Stimulated activated naive CD8-positive, alpha-beta T cell treated with anti-CD3 and anti-CD28 coated beads, Interleukin-15, amount 100 ng/mL, for 72 hours (primary cell): ENCODE measurements around the gene HOXA3.

Source experiments
- ATAC-seq: fragments of 150-1000 bp; cut with Tn5 transposase; 2 replicates; pipeline ENCODE4 v1.10.0; 2021; ENCODE audit warnings: mild to moderate bottlenecking, moderate library complexity
- DNase-seq, 2 donors: peaks; one replicate each; pipeline ENCODE4 v3.0.0; 2021 to 2022
- H3K27ac Mint-ChIP-seq, 2 donors: one replicate each; pipeline ENCODE4 v1.8.0; 2022; ENCODE audit warnings: mild to moderate bottlenecking in 2 of 2, mixed read lengths in 2 of 2, moderate library complexity in 2 of 2
- H3K27me3 Mint-ChIP-seq: one replicate; pipeline ENCODE4 v1.8.0; 2022; ENCODE audit warnings: mixed read lengths
- H3K4me1 Mint-ChIP-seq: one replicate; pipeline ENCODE4 v1.8.0; 2022; ENCODE audit warnings: mild to moderate bottlenecking, mixed read lengths
- H3K4me3 Mint-ChIP-seq, 2 donors: one replicate each; pipeline ENCODE4 v1.8.0; 2022; ENCODE audit warnings: mild to moderate bottlenecking in 2 of 2, mixed read lengths in 2 of 2, moderate library complexity in 1 of 2
- H3K9me3 Mint-ChIP-seq, 2 donors: one replicate each; pipeline ENCODE4 v1.8.0; 2022; ENCODE audit warnings: mixed read lengths in 2 of 2

HOXA3 gene

DNA sequence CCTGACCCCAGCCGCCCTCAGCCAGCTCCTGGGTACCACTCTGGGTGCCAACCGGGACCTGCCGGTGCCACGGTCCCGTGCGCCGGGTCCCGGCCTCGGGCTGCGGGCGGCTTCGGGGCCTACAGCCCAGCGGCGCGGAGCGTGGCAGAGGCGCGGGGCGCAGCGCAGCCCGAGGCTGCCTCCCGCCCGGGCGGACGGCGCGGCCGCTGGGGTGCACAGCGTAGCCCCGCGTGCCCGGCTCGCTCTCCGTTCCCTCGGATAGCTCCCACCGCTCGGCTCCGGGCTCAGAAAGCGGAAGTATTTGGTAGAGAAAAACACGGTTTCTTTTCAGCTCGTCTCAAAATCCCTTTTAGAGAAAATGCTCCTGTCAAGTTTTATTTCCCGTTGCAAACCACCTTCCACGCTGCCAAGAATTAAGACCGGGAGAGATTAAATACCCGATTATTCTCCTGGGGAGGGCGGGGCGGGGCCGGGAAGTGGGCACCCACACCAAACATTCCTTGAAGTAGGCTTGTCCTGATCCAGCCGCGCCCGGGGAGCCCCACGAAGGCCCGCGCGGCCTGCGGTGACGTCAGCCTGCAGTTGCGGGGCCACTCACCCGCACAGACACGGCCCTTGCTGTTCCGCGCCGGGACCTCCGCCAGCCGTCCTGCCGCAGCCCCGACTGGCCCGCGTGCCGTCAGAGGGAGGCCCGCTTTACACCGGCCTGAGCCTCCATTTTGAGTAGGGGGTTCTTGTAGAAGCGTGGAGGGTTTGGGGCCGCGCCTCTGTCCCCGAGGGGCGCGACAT lies 40.4 kb upstream of the HOXA3 start:
- H3K4me1 Mint-ChIP-seq, result peaks cover 42% of the 10 kb centered on the region
- DNase-seq (no peak), ATAC-seq (peak; percentile 59)
- H3K4me3 Mint-ChIP-seq, result peak overlapping the region; percentile 69 to 70
- no peaks in the 10 kb centered on the region for H3K9me3 Mint-ChIP-seq
- peaks cover 97% of the 10 kb centered on the region for H3K27me3 Mint-ChIP-seq
- H3K27ac Mint-ChIP-seq, result no peak overlapping the region

DNA sequence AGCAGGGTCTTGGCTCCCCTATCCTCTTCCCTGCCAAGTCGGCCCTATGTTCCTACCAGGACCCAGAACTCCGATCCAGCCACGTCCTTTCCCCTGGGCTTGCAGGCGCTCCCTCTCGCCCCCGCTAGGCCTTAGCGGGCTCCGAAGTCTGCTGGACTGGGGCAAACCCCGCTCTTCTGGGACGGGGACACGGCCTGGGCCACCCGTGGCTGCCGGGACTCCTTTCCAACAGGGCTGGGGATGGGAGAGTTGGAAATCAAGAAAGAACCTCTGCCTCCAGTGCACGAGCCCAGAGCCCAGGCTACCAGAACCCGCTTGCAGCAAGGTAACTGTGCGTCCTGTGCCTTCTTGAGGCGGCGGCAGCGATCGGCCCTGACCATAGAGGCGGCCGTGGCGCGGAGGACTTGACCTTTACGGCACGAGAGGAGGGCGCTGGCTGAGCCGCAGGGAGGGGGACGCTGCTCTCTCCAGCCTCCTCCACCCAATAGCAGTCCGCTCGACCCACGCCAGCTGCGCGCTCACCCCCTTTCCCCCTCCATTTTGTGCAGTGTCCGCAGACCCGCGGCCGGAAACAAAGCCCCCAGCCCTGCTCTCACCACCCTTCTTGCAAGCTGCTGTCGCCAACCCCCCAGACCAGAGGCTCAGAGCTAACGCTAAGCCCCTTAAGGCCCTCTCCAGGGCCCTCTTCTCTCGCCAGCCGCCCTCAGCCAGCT lies 39.6 kb upstream of the HOXA3 start:
- Mint-ChIP-seq H3K27ac (peak overlapping the region in 1 of 2 donors; percentile 19), H3K27me3 (peaks cover 98% of the 10 kb centered on the region), H3K4me3 (peak overlapping the region; percentile 51 to 70), H3K9me3 (no peaks in the 10 kb centered on the region), H3K4me1 (peaks cover 49% of the 10 kb centered on the region)
- ATAC-seq (peak; percentile 6), DNase-seq (no peak)

DNA sequence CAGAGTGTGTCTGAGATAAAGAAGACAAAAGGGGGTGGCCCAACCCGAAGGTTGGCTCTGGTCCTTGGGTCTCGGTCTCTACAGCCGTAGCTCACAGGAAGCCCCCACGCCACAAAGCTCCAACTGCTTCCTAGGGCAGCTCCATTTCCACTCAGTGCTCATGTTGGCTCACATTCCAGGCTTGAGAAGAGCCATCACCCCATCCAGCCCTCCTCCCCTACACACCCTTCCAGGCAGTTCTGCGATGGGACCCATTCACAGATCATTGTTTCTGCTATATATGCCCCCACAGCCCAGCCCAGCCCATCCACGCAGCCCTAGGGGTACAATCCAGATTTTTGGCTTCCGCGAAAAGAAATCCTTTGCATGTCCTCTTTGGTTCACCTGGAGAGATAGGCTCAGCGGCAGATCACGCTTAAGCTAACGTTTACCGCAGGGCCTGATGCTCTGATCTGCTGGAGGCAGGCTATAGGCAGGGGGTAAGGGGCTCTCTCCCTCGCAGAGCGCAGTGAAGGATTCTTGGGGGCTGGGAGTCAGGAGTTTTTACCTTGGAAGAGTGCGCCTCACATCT lies 38.9 kb upstream of the HOXA3 start:
- peaks cover 52% of the 10 kb centered on the region for H3K4me1 Mint-ChIP-seq
- ATAC-seq (no peak), DNase-seq (no peak)
- peak overlapping the region in 1 of 2 donors; percentile 41 for H3K4me3 Mint-ChIP-seq
- H3K27me3 Mint-ChIP-seq, result peaks cover 98% of the 10 kb centered on the region
- H3K27ac Mint-ChIP-seq, result no peak overlapping the region
- H3K9me3 Mint-ChIP-seq, result no peaks in the 10 kb centered on the region

DNA sequence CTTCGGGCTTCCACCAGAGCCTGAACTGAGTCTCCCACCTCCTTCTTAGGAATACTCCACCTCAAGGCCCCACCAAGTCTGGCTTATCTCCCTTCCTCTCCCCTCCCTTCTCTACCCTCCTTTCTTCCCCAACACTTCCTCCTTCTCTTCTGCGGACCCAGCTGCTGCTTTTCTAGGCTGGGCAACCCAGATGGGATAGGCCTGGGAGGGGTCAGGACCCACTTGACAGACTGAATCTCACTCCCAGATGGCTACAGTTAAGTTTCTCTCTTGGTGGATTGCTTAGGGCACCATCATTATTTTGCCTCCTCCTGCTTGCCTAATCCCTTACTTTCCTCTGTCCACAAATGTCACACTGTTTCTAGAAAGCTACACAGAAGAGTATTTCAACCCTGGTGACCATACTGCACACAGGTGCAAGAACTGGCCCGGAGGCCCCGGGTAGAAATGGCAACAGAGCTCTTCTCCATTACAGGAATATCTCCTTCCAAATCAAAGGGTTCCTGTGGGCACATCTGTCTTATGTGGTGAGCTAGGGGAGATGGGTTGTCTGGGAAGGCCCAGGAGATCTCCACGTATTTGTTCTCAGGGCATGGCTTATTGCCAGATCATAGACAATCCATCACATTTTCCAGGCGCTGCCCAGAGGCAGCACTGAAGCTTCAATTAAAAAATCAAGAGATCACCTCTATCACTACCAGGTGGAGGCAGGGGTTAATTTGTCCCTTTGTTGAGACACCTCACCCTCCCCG lies 37.8 kb upstream of the HOXA3 start:
- H3K4me1 Mint-ChIP-seq, result peaks cover 63% of the 10 kb centered on the region
- H3K27me3 Mint-ChIP-seq, result peaks cover 98% of the 10 kb centered on the region
- no peak for ATAC-seq
- no peak overlapping the region for H3K4me3 Mint-ChIP-seq
- no peaks in the 10 kb centered on the region for H3K9me3 Mint-ChIP-seq
- peak overlapping the region in 1 of 2 donors; percentile 74 for H3K27ac Mint-ChIP-seq
- no peak for DNase-seq

DNA sequence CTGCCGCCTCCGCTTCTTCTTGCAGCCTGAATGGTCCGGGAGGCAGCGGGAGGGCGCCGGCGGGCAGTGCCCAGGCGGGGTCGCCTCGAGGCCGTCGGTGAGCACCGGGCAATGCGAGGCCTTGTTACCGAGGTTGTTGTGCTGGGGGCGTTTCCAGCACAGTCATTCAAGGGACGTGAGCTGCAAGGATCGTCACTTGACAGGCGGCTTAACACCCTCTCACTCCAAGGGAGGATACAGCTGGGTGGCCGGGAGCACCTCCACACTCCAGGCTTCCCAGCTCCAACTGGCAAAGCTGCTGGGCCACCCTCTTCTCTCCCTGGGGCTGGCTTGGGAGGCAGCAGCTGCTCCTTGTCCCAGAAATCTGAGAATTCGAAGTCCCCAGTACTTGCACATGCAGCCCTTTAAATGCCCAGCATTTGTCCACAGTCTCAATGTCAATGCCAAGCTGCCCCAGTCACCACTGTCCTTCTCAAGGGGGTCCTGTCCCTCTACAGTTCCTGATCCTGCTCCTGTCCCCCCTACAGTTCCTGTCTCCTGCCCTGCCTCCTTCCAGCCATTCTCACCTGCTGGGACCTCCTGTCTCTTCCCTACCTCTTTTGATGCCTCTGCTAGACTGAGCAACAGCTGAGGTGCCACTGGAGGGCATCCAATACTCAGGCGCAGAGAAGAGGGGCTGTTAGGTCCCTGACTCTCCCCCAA lies 37.1 kb upstream of the HOXA3 start:
- Mint-ChIP-seq H3K27me3 (peaks cover 98% of the 10 kb centered on the region), H3K4me1 (peaks cover 70% of the 10 kb centered on the region), H3K9me3 (no peaks in the 10 kb centered on the region), H3K27ac (no peak overlapping the region), H3K4me3 (peak overlapping the region; percentile 81 to 89)
- ATAC-seq (no peak), DNase-seq (no peak)

DNA sequence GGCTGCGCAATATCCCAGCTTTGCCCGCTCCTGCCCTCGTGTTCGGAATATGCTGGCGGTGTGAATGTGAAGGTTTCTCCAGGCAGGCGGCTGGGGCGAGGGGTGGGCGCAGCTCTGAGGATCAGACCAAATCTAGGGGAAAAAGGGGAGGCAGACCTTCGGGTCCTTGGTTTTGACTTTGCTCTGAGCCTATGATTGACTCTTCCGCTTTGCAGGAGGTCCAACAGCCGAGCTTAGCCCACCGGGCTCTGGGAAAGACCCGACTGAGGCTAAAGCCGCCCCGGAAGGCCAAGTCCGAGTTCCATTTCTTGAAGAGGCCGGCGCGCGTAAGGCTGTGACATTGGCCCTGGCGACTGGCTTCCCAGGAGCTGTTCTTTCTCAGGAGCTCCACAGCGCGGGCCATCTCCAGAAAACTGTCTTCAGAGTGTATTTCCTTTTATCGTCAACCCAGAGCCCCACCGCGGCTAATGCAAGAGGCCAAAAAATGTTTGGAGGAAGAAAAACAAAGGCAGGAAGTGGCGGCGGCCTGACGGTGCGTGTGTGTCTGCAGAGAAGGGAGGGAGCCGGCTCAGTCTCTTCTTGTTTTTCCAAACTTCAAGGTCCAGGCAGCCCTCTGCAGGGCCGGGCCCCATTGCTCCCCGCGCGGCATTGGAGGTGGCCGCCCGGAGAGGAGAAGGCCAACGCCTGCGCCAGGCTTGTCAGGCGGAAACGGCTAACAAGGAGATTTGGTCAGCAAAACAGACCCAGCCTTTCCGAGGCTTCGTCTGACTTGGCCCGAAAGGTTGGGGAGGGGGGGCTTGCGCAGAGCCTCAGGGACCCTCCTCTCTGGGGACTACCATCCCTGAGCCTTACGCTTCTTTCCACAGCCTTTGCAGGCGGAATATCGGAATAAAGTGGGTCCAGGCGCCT lies 36.3 kb upstream of the HOXA3 start:
- ATAC-seq, result peak; percentile 41
- H3K27me3 Mint-ChIP-seq, result peaks cover 98% of the 10 kb centered on the region
- peak in 1 of 2 donors; percentile 39 for DNase-seq
- no peaks in the 10 kb centered on the region for H3K9me3 Mint-ChIP-seq
- peaks cover 68% of the 10 kb centered on the region for H3K4me1 Mint-ChIP-seq
- peak overlapping the region in 1 of 2 donors; percentile 86 for H3K27ac Mint-ChIP-seq
- H3K4me3 Mint-ChIP-seq, result peak overlapping the region; percentile 81 to 89

DNA sequence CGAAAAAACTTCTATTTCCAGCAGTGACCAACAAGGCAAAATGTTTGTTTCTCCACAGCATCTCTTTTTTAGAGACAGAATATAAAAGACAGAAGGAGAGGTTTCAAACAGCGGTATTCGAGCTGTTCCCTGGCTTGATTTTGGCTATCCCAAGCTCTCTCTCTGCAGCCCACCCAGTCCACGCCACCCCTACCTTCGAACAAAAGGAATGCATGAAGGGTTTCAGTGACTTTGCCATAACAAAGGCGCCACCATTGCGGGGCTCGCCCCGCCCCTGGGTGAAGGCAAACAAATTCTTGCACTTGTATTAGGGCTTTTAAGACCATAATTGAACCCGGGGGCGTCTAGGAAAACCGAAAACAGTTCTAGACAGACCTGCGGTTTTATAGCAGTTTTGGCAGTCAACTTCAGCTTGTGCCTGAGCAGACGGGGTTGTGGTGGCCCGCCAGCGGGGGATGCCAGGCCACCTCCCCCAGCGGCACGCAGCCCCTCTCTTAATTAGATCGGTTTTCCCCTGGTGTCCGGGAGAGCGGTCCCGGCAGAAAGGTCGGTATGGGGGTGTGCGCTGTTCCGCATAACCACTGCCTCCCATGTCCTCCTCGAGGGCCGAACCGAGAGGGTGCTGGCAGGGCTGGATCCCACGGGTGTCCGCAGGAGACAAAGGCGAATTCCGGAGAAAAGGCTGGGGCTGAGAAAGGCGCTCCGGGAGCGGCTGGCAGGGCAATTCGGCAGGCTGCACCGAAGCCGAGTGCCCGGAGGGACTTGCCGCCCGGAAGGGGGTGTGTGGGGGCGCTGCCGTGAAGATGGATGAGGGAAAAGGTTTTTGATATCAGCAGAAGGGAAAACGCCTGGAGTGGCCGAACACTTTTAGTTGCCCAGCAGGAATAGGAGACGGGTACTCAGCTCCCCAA lies 35.3 kb upstream of the HOXA3 start:
- ATAC-seq, result no peak
- peaks cover 100% of the 10 kb centered on the region for H3K27me3 Mint-ChIP-seq
- no peaks in the 10 kb centered on the region for H3K9me3 Mint-ChIP-seq
- peak overlapping the region; percentile 81 to 89 for H3K4me3 Mint-ChIP-seq
- peaks cover 71% of the 10 kb centered on the region for H3K4me1 Mint-ChIP-seq
- DNase-seq, result peak in 1 of 2 donors; percentile 10
- no peak overlapping the region for H3K27ac Mint-ChIP-seq

DNA sequence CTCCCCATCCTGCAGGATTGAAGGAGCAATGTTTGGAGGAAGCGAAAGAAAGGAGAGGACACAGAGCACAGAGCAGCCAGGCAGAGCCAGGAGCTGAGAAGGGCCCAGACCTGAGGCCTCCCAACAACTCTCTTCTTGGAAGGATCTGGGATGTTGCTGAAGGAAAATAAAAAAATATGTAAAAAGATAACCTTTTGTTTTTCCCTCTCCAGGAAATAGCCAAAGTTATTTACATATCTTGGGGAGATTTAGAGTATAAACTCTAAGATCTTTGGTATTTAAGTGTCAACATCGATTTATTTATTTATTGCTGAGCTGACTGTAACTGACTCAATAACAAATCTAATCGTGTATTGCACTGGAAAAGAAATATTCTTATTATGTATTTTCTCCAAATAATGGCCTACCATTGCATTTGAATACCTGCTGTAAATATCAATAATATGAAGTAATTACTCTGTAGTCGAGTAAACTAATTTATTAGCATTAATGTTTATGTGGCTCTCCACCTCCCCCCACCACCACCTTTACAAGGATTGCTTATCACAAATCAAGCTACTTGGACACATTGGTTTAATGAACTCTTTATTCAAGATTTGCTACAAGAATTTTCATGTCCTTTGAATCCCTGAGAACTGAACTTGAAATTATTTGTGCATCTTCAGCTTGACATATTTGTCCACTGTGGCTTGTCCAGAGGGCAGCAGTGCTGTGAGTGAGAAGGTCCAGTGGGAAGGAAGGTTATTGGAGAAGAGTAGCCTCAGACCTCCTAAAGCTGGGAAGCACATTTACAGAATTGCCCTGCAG lies 34.5 kb upstream of the HOXA3 start:
- Mint-ChIP-seq H3K9me3 (no peaks in the 10 kb centered on the region), H3K4me3 (no peak overlapping the region), H3K27ac (no peak overlapping the region), H3K4me1 (peaks cover 67% of the 10 kb centered on the region), H3K27me3 (peaks cover 100% of the 10 kb centered on the region)
- no peak for ATAC-seq
- peak in 1 of 2 donors; percentile 6 for DNase-seq

DNA sequence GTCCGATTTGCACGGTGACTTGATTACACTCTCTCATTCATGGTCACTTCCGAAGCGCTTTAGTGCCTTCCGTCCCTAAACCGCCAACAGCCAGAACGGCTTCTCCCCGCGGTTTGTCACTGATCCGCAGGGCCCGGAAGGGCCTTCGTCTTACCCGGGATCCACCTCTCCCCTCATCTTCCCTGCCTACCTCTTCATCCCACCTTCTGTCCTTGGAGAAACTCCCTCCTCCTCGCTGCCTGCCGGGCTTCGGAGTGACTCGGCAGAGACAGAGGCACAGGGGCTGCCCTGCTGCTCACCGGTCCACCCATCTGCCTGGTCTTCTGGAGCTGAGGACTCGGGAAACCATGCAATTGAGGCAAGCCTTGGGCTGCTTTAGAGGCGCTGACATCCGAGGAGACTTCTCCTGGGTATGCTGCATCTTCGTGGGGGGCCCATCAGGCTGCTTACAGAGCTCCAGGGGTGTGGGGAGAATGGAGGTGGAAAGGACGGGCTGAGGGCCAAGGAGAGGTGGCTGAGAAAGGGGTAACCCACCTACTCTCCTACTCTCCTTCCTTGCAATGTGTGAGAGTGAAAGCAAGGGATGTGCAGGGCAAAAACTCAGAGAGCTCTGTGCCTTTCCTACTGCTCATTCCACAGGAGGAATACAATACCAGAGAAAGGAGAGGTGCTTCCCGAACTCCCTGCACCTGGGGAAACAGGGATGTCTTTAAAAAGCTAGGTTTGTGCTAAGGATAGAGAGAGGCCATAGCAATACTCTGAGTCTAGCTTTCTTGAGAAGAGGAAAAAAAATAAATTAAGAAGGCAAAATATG lies 33.7 kb upstream of the HOXA3 start:
- Mint-ChIP-seq H3K27me3 (peaks cover 100% of the 10 kb centered on the region), H3K4me1 (peaks cover 59% of the 10 kb centered on the region), H3K27ac (no peak overlapping the region), H3K4me3 (peak overlapping the region; percentile 74 to 75), H3K9me3 (no peaks in the 10 kb centered on the region)
- ATAC-seq (no peak), DNase-seq (peak in 1 of 2 donors; percentile 14)

DNA sequence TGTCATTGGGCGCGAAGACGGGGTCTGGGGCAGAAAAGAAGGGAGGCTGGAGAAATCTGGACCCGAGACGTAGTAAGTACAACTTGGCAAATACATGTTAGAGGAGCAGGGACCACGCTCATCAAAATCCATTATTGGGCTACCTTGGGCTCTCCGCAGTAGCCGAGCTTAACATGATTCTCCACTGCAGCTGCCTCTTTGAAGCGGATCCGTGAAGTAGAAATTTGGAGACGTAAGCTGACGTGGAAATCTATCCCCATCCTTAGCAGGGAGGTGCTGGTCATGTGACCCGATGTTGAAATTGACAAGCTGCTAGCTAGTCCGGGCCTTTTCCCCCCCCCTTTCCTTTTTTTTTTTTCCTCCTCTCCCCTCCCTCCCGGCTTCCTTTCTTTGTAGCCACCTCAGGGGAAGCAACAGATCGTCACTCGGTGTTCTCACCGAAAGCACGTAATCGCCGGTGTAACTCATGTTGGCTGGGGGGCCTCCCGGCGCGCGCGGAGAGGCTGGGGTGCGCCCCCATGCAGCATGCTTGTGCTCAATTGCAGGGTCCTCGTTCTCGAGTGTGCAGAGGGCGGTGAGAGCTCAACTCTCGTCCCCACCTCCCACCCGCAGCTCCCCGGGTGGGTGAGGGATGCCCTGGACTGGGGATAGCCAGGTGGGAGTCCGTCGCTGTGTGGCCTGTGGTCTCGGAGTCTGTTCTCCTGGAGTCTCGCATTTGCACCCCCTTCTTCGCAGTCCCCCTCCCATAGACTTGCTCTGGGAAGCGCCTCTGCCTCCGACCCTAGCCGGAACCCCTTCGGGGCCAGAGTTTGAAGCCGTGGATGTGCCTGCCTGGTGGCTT lies 32.9 kb upstream of the HOXA3 start, which contains the start of gene HOXA11:
HOXA11 (minus strand) TSS at position 220 of the 841 bp plus-strand sequence; CDS start at position 132, 88 bp downstream.
- ATAC-seq, result peak; percentile 22

DNA sequence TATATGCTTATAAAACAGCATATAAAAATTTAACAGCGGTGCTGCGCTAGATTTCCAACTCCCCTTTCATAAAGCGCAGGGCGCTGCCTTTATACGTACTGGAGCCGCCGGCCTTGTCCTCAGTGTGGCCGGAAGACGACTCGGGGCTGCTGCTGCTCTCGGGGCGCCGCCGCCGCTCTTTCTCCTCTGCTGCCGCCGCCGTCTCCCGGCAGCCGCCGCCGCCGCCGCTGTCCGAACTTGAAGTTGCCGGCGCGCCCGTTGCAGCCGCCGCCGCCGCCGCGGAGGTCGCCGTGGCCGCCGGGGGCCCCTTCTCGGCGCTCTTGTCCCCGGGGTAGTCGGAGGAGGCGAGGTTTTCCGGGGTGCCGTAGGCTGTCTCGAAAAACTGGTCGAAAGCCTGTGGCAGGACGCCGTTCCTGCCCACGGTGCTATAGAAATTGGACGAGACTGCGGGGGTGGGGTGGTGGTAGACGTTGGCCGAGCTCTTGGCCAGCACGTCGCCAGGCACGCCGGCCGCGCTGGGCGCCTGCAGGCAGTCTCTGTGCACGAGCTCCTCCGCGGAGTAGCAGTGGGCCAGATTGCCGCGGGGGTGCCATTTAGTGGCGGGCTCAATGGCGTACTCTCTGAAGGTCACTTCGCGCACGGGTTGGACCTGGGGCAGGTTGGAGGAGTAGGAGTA lies 32.1 kb upstream of the HOXA3 start:
- peak in 1 of 2 donors; percentile 29 for DNase-seq
- H3K9me3 Mint-ChIP-seq, result no peaks in the 10 kb centered on the region

More for the DNA sequence above, 32.9 kb upstream of the HOXA3 start, which contains the start of gene HOXA11:
- H3K27me3 Mint-ChIP-seq, result peaks cover 100% of the 10 kb centered on the region
- peaks cover 59% of the 10 kb centered on the region for H3K4me1 Mint-ChIP-seq
- peak within 1 kb of the TSS; percentile 74 to 75 for H3K4me3 Mint-ChIP-seq
- no peaks in the 10 kb centered on the region for H3K9me3 Mint-ChIP-seq
- peak in 1 of 2 donors; percentile 16 for DNase-seq
- H3K27ac Mint-ChIP-seq, result no peak within 1 kb of the TSS

More for the DNA sequence above, 32.1 kb upstream of the HOXA3 start:
- no peak overlapping the region for H3K27ac Mint-ChIP-seq
- peak overlapping the region; percentile 74 to 75 for H3K4me3 Mint-ChIP-seq
- peak; percentile 37 for ATAC-seq
- H3K27me3 Mint-ChIP-seq, result peaks cover 100% of the 10 kb centered on the region
- H3K4me1 Mint-ChIP-seq, result peaks cover 59% of the 10 kb centered on the region
